SK-N-SH treated with all-trans-retinoic acid at 6 μM for 48 hours (cell line): Measurements from ENCODE around the gene SYNPO.

Source experiments
- ATAC-seq: fragments of 200-7000 bp; cut with Tn5 transposase; 3 replicates; pipeline ENCODE4 v1.9.1; 2020; ENCODE audit warnings: mild to moderate bottlenecking, moderate library complexity
- ARNTL ChIP-seq: fragments of 450-650 bp; formaldehyde crosslinking; IDR thresholded peaks from 2 replicates; pipeline ENCODE4 v1.5.0; 2020; ENCODE audit warnings: low read depth, mild to moderate bottlenecking, moderate library complexity, borderline replicate concordance
- BACH2 ChIP-seq: fragments of 250-450 bp; sonication (Bioruptor Pico); IDR thresholded peaks from 2 replicates; pipeline ENCODE4 v1.9.0; 2021; ENCODE audit warnings: mild to moderate bottlenecking, borderline replicate concordance
- CSDC2 ChIP-seq: fragments of 250-450 bp; sonication (Bioruptor Pico); IDR thresholded peaks from 2 replicates; pipeline ENCODE4 v1.5.0; 2020; ENCODE audit warnings: mild to moderate bottlenecking, moderate library complexity
- ESRRG ChIP-seq: fragments of 250-450 bp; sonication (Bioruptor Pico); IDR thresholded peaks from 2 replicates; pipeline ENCODE4 v1.6.1; 2021; ENCODE audit warnings: mild to moderate bottlenecking
- GLIS3 ChIP-seq: fragments of 250-450 bp; sonication (Bioruptor Pico); IDR thresholded peaks from 2 replicates; pipeline ENCODE4 v1.5.0; 2020; ENCODE audit warnings: mild to moderate bottlenecking, moderate library complexity
- ISL1 ChIP-seq: fragments of 250-450 bp; sonication (Bioruptor Pico); IDR thresholded peaks from 2 replicates; pipeline ENCODE4 v2.1.2; 2022; ENCODE audit warnings: mild to moderate bottlenecking, moderate library complexity
- PATZ1 ChIP-seq: fragments of 250-450 bp; sonication (Bioruptor Pico); IDR thresholded peaks from 2 replicates; pipeline ENCODE4 v1.8.0; 2020; ENCODE audit warnings: mild to moderate bottlenecking, moderate library complexity, borderline replicate concordance
- RARB ChIP-seq: fragments of 250-450 bp; sonication (Bioruptor Pico); IDR thresholded peaks from 2 replicates; pipeline ENCODE4 v1.8.0; 2021; ENCODE audit warnings: mild to moderate bottlenecking, moderate library complexity
- SNAI2 ChIP-seq: fragments of 250-450 bp; sonication (Bioruptor Pico); IDR thresholded peaks from 2 replicates; pipeline ENCODE4 v1.5.0; 2020; ENCODE audit warnings: mild to moderate bottlenecking, moderate library complexity
- TCF4 ChIP-seq: fragments of 250-450 bp; sonication (Bioruptor Pico); IDR thresholded peaks from 2 replicates; pipeline ENCODE4 v1.8.0; 2021; ENCODE audit warnings: mild to moderate bottlenecking, moderate library complexity, borderline replicate concordance
- ZC3H10 ChIP-seq: fragments of 250-450 bp; sonication (Bioruptor Pico); IDR thresholded peaks from 2 replicates; pipeline ENCODE4 v1.5.1; 2021; ENCODE audit warnings: mild to moderate bottlenecking, moderate library complexity
- ZFP3 ChIP-seq: fragments of 250-450 bp; sonication (Bioruptor Pico); IDR thresholded peaks from 2 replicates; pipeline ENCODE4 v1.5.0; 2020; ENCODE audit warnings: mild to moderate bottlenecking, moderate library complexity
- ZFP30 ChIP-seq: fragments of 450-650 bp; formaldehyde crosslinking; IDR thresholded peaks from 2 replicates; pipeline ENCODE4 v1.5.0; 2022; ENCODE audit warnings: mild to moderate bottlenecking, moderate library complexity
- ZNF565 ChIP-seq: fragments of 450-650 bp; formaldehyde crosslinking; conservative IDR thresholded peaks from 2 replicates; pipeline ENCODE4 v1.5.0; 2020; ENCODE audit warnings: low read depth, mild to moderate bottlenecking, moderate library complexity
- ZNF70 ChIP-seq: fragments of 450-650 bp; formaldehyde crosslinking; IDR thresholded peaks from 2 replicates; pipeline ENCODE4 v1.5.0; 2020; ENCODE audit warnings: mild to moderate bottlenecking, moderate library complexity
- ZNF8 ChIP-seq: fragments of 450-650 bp; formaldehyde crosslinking; IDR thresholded peaks from 2 replicates; pipeline ENCODE4 v1.5.0; 2020; ENCODE audit warnings: mild to moderate bottlenecking, moderate library complexity
- TF ChIP-seq, protein P1 (sequence below): fragments of 250-450 bp; sonication (Bioruptor Pico); IDR thresholded peaks from 2 replicates; pipeline ENCODE4 v1.8.0; 2021; ENCODE audit warnings: low read depth, mild to moderate bottlenecking, moderate library complexity, borderline replicate concordance
- TF ChIP-seq, protein P2 (sequence below): fragments of 250-450 bp; sonication (Bioruptor Pico); IDR thresholded peaks from 2 replicates; pipeline ENCODE4 v1.5.0; 2020; ENCODE audit warnings: mild to moderate bottlenecking, moderate library complexity
- TF ChIP-seq, protein P3 (sequence below): fragments of 250-450 bp; sonication (Bioruptor Pico); IDR thresholded peaks from 2 replicates; pipeline ENCODE4 v1.5.1; 2020; ENCODE audit warnings: low read depth, mild to moderate bottlenecking, moderate library complexity

Gene SYNPO

GRCh38 chr5:150628936-150629485, 11.4 kb upstream of the SYNPO start:
- no peak for TF ChIP-seq ARNTL
- no peak for TF ChIP-seq BACH2 (CRISPR knock-in tag)
- TF ChIP-seq ESRRG (CRISPR knock-in tag) = no peak
- TF ChIP-seq, protein P1, sequence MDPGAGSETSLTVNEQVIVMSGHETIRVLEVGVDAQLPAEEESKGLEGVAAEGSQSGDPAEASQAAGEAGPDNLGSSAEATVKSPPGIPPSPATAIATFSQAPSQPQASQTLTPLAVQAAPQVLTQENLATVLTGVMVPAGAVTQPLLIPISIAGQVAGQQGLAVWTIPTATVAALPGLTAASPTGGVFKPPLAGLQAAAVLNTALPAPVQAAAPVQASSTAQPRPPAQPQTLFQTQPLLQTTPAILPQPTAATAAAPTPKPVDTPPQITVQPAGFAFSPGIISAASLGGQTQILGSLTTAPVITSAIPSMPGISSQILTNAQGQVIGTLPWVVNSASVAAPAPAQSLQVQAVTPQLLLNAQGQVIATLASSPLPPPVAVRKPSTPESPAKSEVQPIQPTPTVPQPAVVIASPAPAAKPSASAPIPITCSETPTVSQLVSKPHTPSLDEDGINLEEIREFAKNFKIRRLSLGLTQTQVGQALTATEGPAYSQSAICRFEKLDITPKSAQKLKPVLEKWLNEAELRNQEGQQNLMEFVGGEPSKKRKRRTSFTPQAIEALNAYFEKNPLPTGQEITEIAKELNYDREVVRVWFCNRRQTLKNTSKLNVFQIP (CRISPR knock-in tag) = no peak
- TF ChIP-seq ZNF565 (CRISPR knock-in tag) = no peak
- no peak for TF ChIP-seq ZNF70 (CRISPR knock-in tag)
- TF ChIP-seq, protein P2, sequence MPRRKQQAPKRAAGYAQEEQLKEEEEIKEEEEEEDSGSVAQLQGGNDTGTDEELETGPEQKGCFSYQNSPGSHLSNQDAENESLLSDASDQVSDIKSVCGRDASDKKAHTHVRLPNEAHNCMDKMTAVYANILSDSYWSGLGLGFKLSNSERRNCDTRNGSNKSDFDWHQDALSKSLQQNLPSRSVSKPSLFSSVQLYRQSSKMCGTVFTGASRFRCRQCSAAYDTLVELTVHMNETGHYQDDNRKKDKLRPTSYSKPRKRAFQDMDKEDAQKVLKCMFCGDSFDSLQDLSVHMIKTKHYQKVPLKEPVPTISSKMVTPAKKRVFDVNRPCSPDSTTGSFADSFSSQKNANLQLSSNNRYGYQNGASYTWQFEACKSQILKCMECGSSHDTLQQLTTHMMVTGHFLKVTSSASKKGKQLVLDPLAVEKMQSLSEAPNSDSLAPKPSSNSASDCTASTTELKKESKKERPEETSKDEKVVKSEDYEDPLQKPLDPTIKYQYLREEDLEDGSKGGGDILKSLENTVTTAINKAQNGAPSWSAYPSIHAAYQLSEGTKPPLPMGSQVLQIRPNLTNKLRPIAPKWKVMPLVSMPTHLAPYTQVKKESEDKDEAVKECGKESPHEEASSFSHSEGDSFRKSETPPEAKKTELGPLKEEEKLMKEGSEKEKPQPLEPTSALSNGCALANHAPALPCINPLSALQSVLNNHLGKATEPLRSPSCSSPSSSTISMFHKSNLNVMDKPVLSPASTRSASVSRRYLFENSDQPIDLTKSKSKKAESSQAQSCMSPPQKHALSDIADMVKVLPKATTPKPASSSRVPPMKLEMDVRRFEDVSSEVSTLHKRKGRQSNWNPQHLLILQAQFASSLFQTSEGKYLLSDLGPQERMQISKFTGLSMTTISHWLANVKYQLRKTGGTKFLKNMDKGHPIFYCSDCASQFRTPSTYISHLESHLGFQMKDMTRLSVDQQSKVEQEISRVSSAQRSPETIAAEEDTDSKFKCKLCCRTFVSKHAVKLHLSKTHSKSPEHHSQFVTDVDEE (CRISPR knock-in tag) = no peak
- no peak for TF ChIP-seq GLIS3 (CRISPR knock-in tag)
- TF ChIP-seq ZNF8 (CRISPR knock-in tag) = no peak
- no peak for TF ChIP-seq RARB (CRISPR knock-in tag)
- TF ChIP-seq ISL1 = no peak
- TF ChIP-seq TCF4 (CRISPR knock-in tag) = no peak
- TF ChIP-seq CSDC2 = no peak
- TF ChIP-seq, protein P3, sequence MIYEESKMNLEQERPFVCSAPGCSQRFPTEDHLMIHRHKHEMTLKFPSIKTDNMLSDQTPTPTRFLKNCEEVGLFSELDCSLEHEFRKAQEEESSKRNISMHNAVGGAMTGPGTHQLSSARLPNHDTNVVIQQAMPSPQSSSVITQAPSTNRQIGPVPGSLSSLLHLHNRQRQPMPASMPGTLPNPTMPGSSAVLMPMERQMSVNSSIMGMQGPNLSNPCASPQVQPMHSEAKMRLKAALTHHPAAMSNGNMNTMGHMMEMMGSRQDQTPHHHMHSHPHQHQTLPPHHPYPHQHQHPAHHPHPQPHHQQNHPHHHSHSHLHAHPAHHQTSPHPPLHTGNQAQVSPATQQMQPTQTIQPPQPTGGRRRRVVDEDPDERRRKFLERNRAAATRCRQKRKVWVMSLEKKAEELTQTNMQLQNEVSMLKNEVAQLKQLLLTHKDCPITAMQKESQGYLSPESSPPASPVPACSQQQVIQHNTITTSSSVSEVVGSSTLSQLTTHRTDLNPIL (CRISPR knock-in tag) = no peak
- no peak for TF ChIP-seq PATZ1 (CRISPR knock-in tag)
- no peak for TF ChIP-seq ZC3H10 (CRISPR knock-in tag)
- no peak for TF ChIP-seq SNAI2 (CRISPR knock-in tag)
- TF ChIP-seq, all 23 proteins: peak for 0
- no peak for ATAC-seq

DNA sequence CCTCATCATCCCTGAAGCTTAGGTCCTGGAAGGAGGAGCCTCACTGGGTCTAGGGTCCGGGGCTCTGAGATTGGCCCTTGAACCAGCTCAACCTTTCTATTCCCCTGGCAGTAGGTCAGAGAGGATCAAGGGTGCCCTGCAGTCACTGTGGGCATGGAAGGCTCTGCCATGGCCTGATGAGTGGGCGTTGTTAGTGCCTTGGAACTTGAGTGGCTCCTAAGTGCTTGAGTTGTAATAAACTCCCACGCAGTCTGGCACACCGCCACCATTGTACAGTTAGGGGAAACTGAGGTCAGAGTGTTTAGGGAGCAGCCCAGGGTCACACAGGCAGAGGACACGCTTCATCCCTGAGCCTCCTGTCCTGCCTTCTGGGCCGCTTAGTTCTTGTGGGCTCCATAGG, 10.4 kb upstream of the SYNPO start:
- no peak for ATAC-seq
- TF ChIP-seq, protein P3 (CRISPR knock-in tag) = no peak
- TF ChIP-seq ARNTL (no peak), GLIS3 (CRISPR knock-in tag) (no peak), ZNF70 (CRISPR knock-in tag) (no peak), ZFP3 (no peak), BACH2 (CRISPR knock-in tag) (no peak), ZNF565 (CRISPR knock-in tag) (no peak), ZNF8 (CRISPR knock-in tag) (no peak), ZC3H10 (CRISPR knock-in tag) (no peak), SNAI2 (CRISPR knock-in tag) (no peak), ZFP30 (CRISPR knock-in tag) (no peak), ISL1 (no peak)
- TF ChIP-seq, protein P1 (CRISPR knock-in tag) = no peak
- TF ChIP-seq, protein P2 (CRISPR knock-in tag) = no peak
